Activated CD8-positive, alpha-beta memory T cell treated with anti-CD3 and anti-CD28 coated beads for 36 hours (primary cell): ENCODE results near the gene CCDC82. TPM values are rescaled to one million over a fixed set of nuclear protein-coding genes. Genes with fewer than 3 reads are reported as not detected.

Experiments used
- total RNA-seq, 2 experiments: library from RNA; stranded (reverse); gene quantifications; one replicate each; pipeline ENCODE4 v1.2.3, GENCODE V29; 2021

The CCDC82 gene
- total RNA-seq, 2 experiments from 2014 or later = 24.1 to 28.1 TPM

Other genes starting within 250 kb of the CCDC82 start
- gene MAML2, start 46.7 kb downstream of the CCDC82 start, total RNA-seq = 10 to 100 TPM; 15.6 to 16.4 TPM
- gene JRKL, start 101 bp upstream of the CCDC82 start, total RNA-seq = 10 to 100 TPM; 11.2 to 11.3 TPM